H1 (cell line): ENCODE measurements around the gene DUSP2. TPM values are rescaled to one million over a fixed set of nuclear protein-coding genes. Genes with fewer than 3 reads are reported as not detected.

ENCODE experiments used
- ASH2L ChIP-seq: fragments of 200-600, 300-600 bp; sonication (generic); IDR thresholded peaks from one replicate; pipeline ENCODE4 v1.7.1; 2017; ENCODE audit warnings: low read length
- SIRT6 ChIP-seq: IDR thresholded peaks from one replicate; pipeline ENCODE4 v1.7.1; 2012; ENCODE audit warnings: low read length, inconsistent platforms
- YY1 ChIP-seq: IDR thresholded peaks from 2 replicates; pipeline ENCODE4 v1.6.1; 2011; ENCODE audit warnings: low read depth, mild to moderate bottlenecking, low read length
- polyA plus RNA-seq, 7 experiments: library from polyadenylated mRNA; depleted of rRNA in 3 of 7; stranded (reverse) in 5 of 7; unstranded in 2 of 7; fragments of >200 nt in 5 of 7; fragments of 200-250 nt in 2 of 7; gene quantifications; 1 replicate in 5 of 7; 2 replicates in 1 of 7; 4 replicates in 1 of 7; pipeline versions ENCODE4 v1.2.1 to v1.2.3, GENCODE V29; 2011 to 2013; ENCODE audit warnings: missing spikeins in 2 of 7, mixed read lengths in 2 of 7
- total RNA-seq: library from RNA; stranded (reverse); fragmentation: NEBNext Ultra II Directional; extraction: Animal tissue kit (Norgen Biotek cat#: 25700); gene quantifications from 2 replicates; pipeline ENCODE4 v1.2.1, GENCODE V29; 2021
- TF ChIP-seq, protein P1 (sequence below): IDR thresholded peaks from 2 replicates; pipeline ENCODE4 v1.6.1; 2012; ENCODE audit warnings: inconsistent platforms

The DUSP2 gene
- total and polyA plus RNA-seq, 2 of the 8 experiments (the other 6 are each of a cell fraction or from before 2014, with no cell fraction given), result 10.1 to 10.4 TPM

DNA sequence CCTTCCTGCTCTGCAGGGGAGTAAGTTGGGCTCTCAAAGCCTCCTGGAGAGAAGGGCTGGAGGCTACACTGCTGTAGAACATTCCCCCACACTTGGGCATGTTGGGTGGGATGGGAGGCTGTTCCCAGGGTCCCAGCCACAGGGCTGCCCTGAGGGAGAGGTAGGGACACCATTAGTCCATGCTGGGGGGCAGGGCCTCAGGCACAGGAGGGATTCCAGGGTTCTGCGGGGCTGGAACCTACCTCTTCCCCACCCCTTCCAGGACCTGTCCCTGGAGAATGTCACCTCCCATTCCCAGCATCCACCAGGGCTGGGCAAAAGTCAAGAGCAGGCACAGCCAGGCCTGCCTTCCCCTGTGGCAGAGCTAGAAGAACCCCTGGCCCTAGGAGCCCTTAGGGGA is 21.9 kb downstream of the DUSP2 start (continued):
- TF ChIP-seq, protein P1, sequence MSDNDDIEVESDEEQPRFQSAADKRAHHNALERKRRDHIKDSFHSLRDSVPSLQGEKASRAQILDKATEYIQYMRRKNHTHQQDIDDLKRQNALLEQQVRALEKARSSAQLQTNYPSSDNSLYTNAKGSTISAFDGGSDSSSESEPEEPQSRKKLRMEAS, result no peak
- TF ChIP-seq YY1, result no peak
- TF ChIP-seq ASH2L, result no peak
- TF ChIP-seq SIRT6, result no peak
